GM23338 (cell line): ENCODE results near the gene GRID1. TPM values are rescaled to one million over a fixed set of nuclear protein-coding genes. Genes with fewer than 3 reads are reported as not detected.

Experiments
- ATAC-seq: fragments of 200-7000 bp; cut with Tn5 transposase; 3 replicates; pipeline ENCODE4 v1.9.1; 2020
- DNase-seq: peaks from one replicate; pipeline ENCODE4 v3.0.0-alpha.2; 2015; ENCODE audit warnings: low spot score
- H2AFZ ChIP-seq: fragments of 200-600 bp; sonication (generic); 2 replicates; pipeline ENCODE4 v1.8.0; 2016; ENCODE audit warnings: antibody characterized with exemption, mild to moderate bottlenecking, moderate library complexity
- H3F3A ChIP-seq: fragments of 200-600 bp; sonication (generic); replicated peaks from 2 replicates; pipeline ENCODE4 v1.8.0; 2017; ENCODE audit warnings: antibody characterized with exemption, mixed run types, low read depth
- H3K27ac ChIP-seq: fragments of 200-600 bp; sonication (generic); 2 replicates; pipeline ENCODE4 v1.6.1; 2016; ENCODE audit warnings: low read depth
- H3K27me3 ChIP-seq: fragments of 200-600 bp; sonication (generic); 2 replicates; pipeline ENCODE4 v1.8.0; 2016; ENCODE audit warnings: mild to moderate bottlenecking, mixed run types, moderate library complexity; ENCODE audit not compliant: insufficient read depth
- H3K36me3 ChIP-seq: fragments of 200-600 bp; sonication (generic); 2 replicates; pipeline ENCODE4 v1.8.0; 2016; ENCODE audit warnings: mild to moderate bottlenecking; ENCODE audit not compliant: insufficient read depth
- H3K4me1 ChIP-seq: fragments of 200-600 bp; sonication (generic); 2 replicates; pipeline ENCODE4 v1.8.0; 2016; ENCODE audit warnings: mild to moderate bottlenecking, moderate library complexity; ENCODE audit not compliant: insufficient read depth
- H3K4me2 ChIP-seq: fragments of 200-600 bp; sonication (generic); 2 replicates; pipeline ENCODE4 v1.7.1; 2017; ENCODE audit warnings: mixed run types
- H3K4me3 ChIP-seq: fragments of 200-600 bp; sonication (generic); 2 replicates; pipeline ENCODE4 v1.6.1; 2016; ENCODE audit warnings: mixed run types
- H3K79me2 ChIP-seq: fragments of 200-600 bp; sonication (generic); replicated peaks from 2 replicates; pipeline ENCODE4 v1.8.0; 2017; ENCODE audit warnings: mild to moderate bottlenecking; ENCODE audit not compliant: insufficient read depth
- H3K9me2 ChIP-seq: fragments of 200-600 bp; sonication (generic); 2 replicates; pipeline ENCODE4 v1.8.0; 2017; ENCODE audit not compliant: insufficient read depth
- H4K20me1 ChIP-seq: fragments of 200-600 bp; sonication (generic); replicated peaks from 2 replicates; pipeline ENCODE4 v1.8.0; 2017; ENCODE audit warnings: mild to moderate bottlenecking; ENCODE audit not compliant: insufficient read depth
- H3K27ac Mint-ChIP-seq: 2 replicates; pipeline ENCODE4 v1.8.0; 2020; ENCODE audit warnings: inconsistent platforms, mild to moderate bottlenecking, moderate library complexity, mixed read lengths
- H3K27me3 Mint-ChIP-seq: 3 replicates; pipeline ENCODE4 v1.8.0; 2022; ENCODE audit warnings: low read depth, mild to moderate bottlenecking, moderate library complexity, mixed read lengths, inconsistent platforms; ENCODE audit not compliant: insufficient read depth, poor library complexity
- H3K36me3 Mint-ChIP-seq: 3 replicates; pipeline ENCODE4 v1.8.0; 2021; ENCODE audit warnings: low read depth, mild to moderate bottlenecking, inconsistent platforms, moderate library complexity, mixed read lengths
- H3K4me1 Mint-ChIP-seq: 3 replicates; pipeline ENCODE4 v1.8.0; 2020; ENCODE audit warnings: mild to moderate bottlenecking, inconsistent platforms, mixed read lengths
- H3K4me3 Mint-ChIP-seq: 3 replicates; pipeline ENCODE4 v1.8.0; 2021; ENCODE audit warnings: moderate library complexity, mild to moderate bottlenecking, inconsistent platforms, mixed read lengths
- H3K9me3 Mint-ChIP-seq: 3 replicates; pipeline ENCODE4 v1.8.0; 2020; ENCODE audit warnings: moderate library complexity, mild to moderate bottlenecking, inconsistent platforms, mixed read lengths
- CTCF ChIP-seq, 2 experiments: fragments of 200-600 bp in 1 of 2; sonication (generic) in 1 of 2; conservative IDR thresholded peaks; 2 replicates each; pipeline versions ENCODE4 v1.5.1 to v1.6.1; 2016 to 2017; ENCODE audit warnings: antibody characterized with exemption in 2 of 2, low read depth in 2 of 2, mild to moderate bottlenecking in 2 of 2, moderate library complexity in 1 of 2
- ETS1 ChIP-seq: IDR thresholded peaks from 2 replicates; pipeline ENCODE4 v1.6.1; 2016; ENCODE audit warnings: antibody characterized with exemption
- EZH2 ChIP-seq: fragments of 200-600 bp; sonication (generic); IDR thresholded peaks from one replicate; pipeline ENCODE4 v1.8.0; 2017; ENCODE audit warnings: antibody characterized with exemption, mild to moderate bottlenecking, low read depth; ENCODE audit not compliant: unreplicated experiment
- EZH2phosphoT487 ChIP-seq: fragments of 200-600 bp; sonication (generic); IDR thresholded peaks from one replicate; pipeline ENCODE4 v1.8.1; 2018; ENCODE audit warnings: antibody characterized with exemption; ENCODE audit not compliant: unreplicated experiment
- JUNB ChIP-seq: IDR thresholded peaks from one replicate; pipeline ENCODE4 v1.6.1; 2016; ENCODE audit warnings: antibody characterized with exemption; ENCODE audit not compliant: unreplicated experiment
- POLR2AphosphoS5 ChIP-seq: IDR thresholded peaks from 2 replicates; pipeline ENCODE4 v1.6.1; 2016; ENCODE audit warnings: antibody characterized with exemption, low read depth
- STAT1 ChIP-seq: IDR thresholded peaks from one replicate; pipeline ENCODE4 v1.6.1; 2016; ENCODE audit warnings: antibody characterized with exemption; ENCODE audit not compliant: unreplicated experiment
- ZNF114 ChIP-seq: fragments of 250-450 bp; sonication (Bioruptor Pico); IDR thresholded peaks from 2 replicates; pipeline ENCODE4 v1.5.0; 2020; ENCODE audit warnings: mild to moderate bottlenecking, moderate library complexity
- ZNF462 ChIP-seq: fragments of 250-450 bp; sonication (Bioruptor Pico); IDR thresholded peaks from 2 replicates; pipeline ENCODE4 v1.5.0; 2020; ENCODE audit warnings: mild to moderate bottlenecking, moderate library complexity
- polyA plus RNA-seq: library from polyadenylated mRNA; unstranded; fragments of >200 nt; fragmentation: Nextera tagmentation; extraction: Ambion mirVana; gene quantifications from 2 replicates; pipeline ENCODE4 v1.2.1, GENCODE V29; 2016
- total RNA-seq: library from RNA; depleted of rRNA; stranded (reverse); fragments of >200 nt; shearing (Covaris generic); gene quantifications from 2 replicates; pipeline ENCODE4 v1.2.3, GENCODE V29; 2014

Gene GRID1
- total and polyA plus RNA-seq, 2 experiments from 2014 or later: 0.14 to 0.15 TPM

- DNase-seq (no peak), ATAC-seq (no peak)
- Histone ChIP-seq H3K4me1 (no peaks in the 10 kb centered on the region), H4K20me1 (no peaks in the 10 kb centered on the region), H2AFZ (no peak overlapping the region), H3K27me3 (no peaks in the 10 kb centered on the region), H3F3A (no peaks in the 10 kb centered on the region), H3K27ac (no peak overlapping the region), H3K36me3 (no peaks in the 10 kb centered on the region), H3K79me2 (no peaks in the 10 kb centered on the region), H3K4me3 (no peak overlapping the region), H3K9me2 (no peaks in the 10 kb centered on the region), H3K4me2 (no peak overlapping the region)
- TF ChIP-seq ETS1 (no peak), ZNF114 (no peak), POLR2AphosphoS5 (no peak), JUNB (no peak)
- H3K4me3 Mint-ChIP-seq: no peak overlapping the region
- no peaks in the 10 kb centered on the region; the same call in 2 of the 3 replicates for H3K36me3 Mint-ChIP-seq
- no peak overlapping the region for H3K27ac Mint-ChIP-seq
- no peaks in the 10 kb centered on the region; the same call in 2 of the 3 replicates for H3K9me3 Mint-ChIP-seq
- no peaks in the 10 kb centered on the region for H3K4me1 Mint-ChIP-seq
- H3K27me3 Mint-ChIP-seq: peaks cover 5% of the 10 kb centered on the region
These were observed 174.9 kb downstream of the GRID1 start for GRCh38 chr10:86191686-86192085.

- Histone ChIP-seq H3K27ac (no peak overlapping the region), H4K20me1 (no peaks in the 10 kb centered on the region), H3K4me2 (no peak overlapping the region), H3K4me3 (no peak overlapping the region), H3K9me2 (no peaks in the 10 kb centered on the region), H3K36me3 (no peaks in the 10 kb centered on the region), H3K27me3 (no peaks in the 10 kb centered on the region), H3K4me1 (no peaks in the 10 kb centered on the region), H3K79me2 (no peaks in the 10 kb centered on the region), H2AFZ (no peak overlapping the region), H3F3A (no peaks in the 10 kb centered on the region)
- no peaks in the 10 kb centered on the region; the same call in 2 of the 3 replicates for H3K9me3 Mint-ChIP-seq
- H3K27ac Mint-ChIP-seq: no peak overlapping the region
- DNase-seq (no peak), ATAC-seq (no peak)
- H3K36me3 Mint-ChIP-seq: no peaks in the 10 kb centered on the region; the same call in 2 of the 3 replicates
- H3K4me3 Mint-ChIP-seq: no peak overlapping the region
- H3K4me1 Mint-ChIP-seq: no peaks in the 10 kb centered on the region
- H3K27me3 Mint-ChIP-seq: peaks cover 5% of the 10 kb centered on the region
- TF ChIP-seq POLR2AphosphoS5 (no peak), EZH2phosphoT487 (no peak), ZNF114 (no peak), STAT1 (no peak), ZNF462 (no peak), EZH2 (no peak), ETS1 (no peak), CTCF (conservative IDR thresholded peaks at IDR 0.05; ENCODE audit: low read depth in 2 of 2) (no peak)
These were observed 175.4 kb downstream of the GRID1 start for GRCh38 chr10:86191166-86191565.
